ENCODE measurements around the gene CLN5.
A peak's percentile ranks its signal among the peaks of the same experiment; 100 is the strongest.

The CLN5 gene

GRCh38 chr13:77022341-77022740, 30.5 kb downstream of the CLN5 start:
- no peak for ATAC-seq

- peak; percentile 46 to 53 for ATAC-seq
Observed at GRCh38 chr13:77026255-77026860, 34.5 kb downstream of the CLN5 start.

- peak; percentile 66 to 69 for ATAC-seq
Observed at GRCh38 chr13:77026861-77027621, 35.2 kb downstream of the CLN5 start, which contains the start of gene FBXL3. TSS of gene FBXL3 (minus strand) at chr13:77027159. CDS start at chr13:77021860, 5,299 bp downstream.

- no peak for ATAC-seq
Observed at GRCh38 chr13:77028202-77028601, 36.3 kb downstream of the CLN5 start.

GRCh38 chr13:77029436-77029835, 37.6 kb downstream of the CLN5 start:
- ATAC-seq: no peak

- no peak for ATAC-seq
Observed at GRCh38 chr13:77031656-77032243, 39.9 kb downstream of the CLN5 start.

GRCh38 chr13:77033717-77034302, 41.9 kb downstream of the CLN5 start:
- peak; percentile 68 to 91 for ATAC-seq

GRCh38 chr13:77034881-77035280, 43.0 kb downstream of the CLN5 start:
- no peak for ATAC-seq

- no peak for ATAC-seq
Observed at GRCh38 chr13:77036279-77036678, 44.4 kb downstream of the CLN5 start.

- ATAC-seq: no peak
Observed at GRCh38 chr13:77038907-77039480, 47.1 kb downstream of the CLN5 start.

GRCh38 chr13:77040076-77040475, 48.2 kb downstream of the CLN5 start:
- no peak for ATAC-seq

GRCh38 chr13:77040835-77041234, 49.0 kb downstream of the CLN5 start:
- no peak for ATAC-seq

GRCh38 chr13:77042566-77043177, 50.8 kb downstream of the CLN5 start:
- no peak for ATAC-seq

- no peak for ATAC-seq
Observed at GRCh38 chr13:77047649-77048343, 55.9 kb downstream of the CLN5 start.

GRCh38 chr13:77048681-77049080, 56.8 kb downstream of the CLN5 start:
- no peak for ATAC-seq

GRCh38 chr13:77053192-77053591, 61.3 kb downstream of the CLN5 start:
- no peak for ATAC-seq
